Mucosa of stomach (tissue), 1 donor: ENCODE results near the gene CBLL1.

ENCODE experiments used
- H3K27me3 ChIP-seq: one replicate; pipeline ENCODE4 v1.7.0; 2013; ENCODE audit warnings: mild to moderate bottlenecking, low read length; ENCODE audit not compliant: control insufficient read depth, insufficient read depth
- H3K36me3 ChIP-seq: one replicate; pipeline ENCODE4 v1.7.0; 2013; ENCODE audit warnings: low read length; ENCODE audit not compliant: control insufficient read depth, insufficient read depth
- H3K4me1 ChIP-seq: one replicate; pipeline ENCODE4 v1.7.0; 2013; ENCODE audit warnings: mild to moderate bottlenecking, low read length; ENCODE audit not compliant: control insufficient read depth, insufficient read depth
- H3K4me3 ChIP-seq: one replicate; pipeline ENCODE4 v1.7.0; 2013; ENCODE audit warnings: low read length
- H3K9ac ChIP-seq: one replicate; pipeline ENCODE4 v1.7.0; 2013; ENCODE audit warnings: mild to moderate bottlenecking, low read length, moderate library complexity
- H3K9me3 ChIP-seq: one replicate; pipeline ENCODE4 v1.7.0; 2013; ENCODE audit warnings: mild to moderate bottlenecking, low read length, moderate library complexity; ENCODE audit not compliant: control insufficient read depth
- donor health status: Pancreatic carcinoma.

CBLL1 gene

DNA sequence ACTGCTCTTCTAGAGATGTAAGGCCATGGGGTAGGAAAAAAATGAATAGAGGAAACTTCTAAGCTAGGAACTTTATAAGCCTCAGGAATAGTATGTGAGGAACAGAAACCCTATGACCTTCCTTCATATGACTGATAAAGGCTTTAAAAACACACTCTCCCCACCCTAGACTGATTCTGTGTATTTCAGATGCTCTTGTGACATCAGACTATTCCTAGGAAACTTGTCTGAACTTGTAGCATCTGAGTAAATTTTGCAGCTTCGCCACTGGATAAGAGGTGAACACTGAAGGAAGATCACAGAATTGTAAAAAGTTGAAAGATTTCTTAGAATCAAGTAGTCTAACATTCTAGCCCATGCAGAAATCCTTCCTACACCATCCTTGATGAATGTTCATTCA, 31.0 kb upstream of the CBLL1 start:
- Histone ChIP-seq H3K4me3 (no peak overlapping the region), H3K9me3 (no peaks in the 10 kb centered on the region), H3K9ac (no peak overlapping the region), H3K36me3 (no peaks in the 10 kb centered on the region), H3K27me3 (no peaks in the 10 kb centered on the region), H3K4me1 (no peaks in the 10 kb centered on the region)

DNA sequence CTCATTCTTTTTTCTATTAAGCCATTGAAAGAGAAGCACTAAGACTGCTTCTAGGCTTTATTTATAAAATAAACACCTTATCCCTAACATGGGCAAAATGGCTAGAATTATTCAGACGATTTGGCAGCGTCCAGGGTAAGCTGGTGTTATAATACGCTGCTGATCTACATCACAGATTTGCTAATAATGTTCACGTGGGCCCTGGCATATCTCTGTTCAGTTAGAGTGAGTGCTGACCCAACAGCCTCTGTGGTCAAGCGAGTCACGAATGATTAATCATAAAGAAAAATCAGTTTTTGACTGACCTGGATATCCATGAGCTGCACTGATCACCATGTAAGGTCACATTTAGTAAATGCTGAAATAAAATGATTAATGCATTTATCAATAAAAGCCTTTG, 28.4 kb upstream of the CBLL1 start:
- no peak overlapping the region for H3K9ac ChIP-seq
- H3K27me3 ChIP-seq, result no peaks in the 10 kb centered on the region
- H3K4me3 ChIP-seq, result no peak overlapping the region

DNA sequence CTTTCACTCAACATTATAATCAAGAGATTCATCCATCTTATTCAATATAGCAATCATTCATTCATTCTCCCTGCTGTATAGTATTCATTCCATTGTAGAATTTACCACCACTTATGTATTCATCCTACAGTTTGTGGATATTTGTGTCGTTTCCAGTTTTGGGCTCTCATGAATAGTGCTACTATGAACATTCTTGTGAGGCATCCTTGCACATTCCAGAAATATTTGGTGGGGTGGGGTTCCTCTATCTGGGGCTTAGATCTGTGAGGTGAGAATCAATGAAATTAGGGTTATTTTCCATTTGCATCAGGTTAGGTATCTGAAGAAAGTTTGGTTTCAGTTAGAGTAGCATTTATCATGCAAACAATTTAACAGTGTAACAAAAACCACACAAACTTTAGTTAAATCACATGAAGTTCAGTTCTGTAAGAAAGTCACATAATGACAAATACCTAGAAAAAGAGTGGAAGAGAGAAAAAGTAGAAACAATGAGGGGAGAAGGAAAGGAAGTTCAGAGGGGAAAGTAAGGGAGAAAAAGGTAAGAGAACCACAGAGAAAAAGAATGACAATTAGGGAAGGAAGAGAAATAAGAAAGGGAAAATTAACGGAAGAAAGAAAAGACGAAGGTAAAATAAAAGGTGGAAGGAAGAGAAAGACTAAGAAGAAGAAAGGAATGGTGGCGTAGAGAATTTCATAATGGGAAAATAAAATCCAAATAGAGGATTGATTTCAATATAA, 25.3 kb upstream of the CBLL1 start:
- Histone ChIP-seq H3K4me3 (no peak overlapping the region), H3K4me1 (no peaks in the 10 kb centered on the region), H3K36me3 (no peaks in the 10 kb centered on the region), H3K9me3 (no peaks in the 10 kb centered on the region), H3K9ac (no peak overlapping the region), H3K27me3 (peaks cover 3% of the 10 kb centered on the region)

More for the DNA sequence above, 28.4 kb upstream of the CBLL1 start:
- no peaks in the 10 kb centered on the region for H3K9me3 ChIP-seq
- H3K4me1 ChIP-seq, result no peaks in the 10 kb centered on the region
- H3K36me3 ChIP-seq, result no peaks in the 10 kb centered on the region

DNA sequence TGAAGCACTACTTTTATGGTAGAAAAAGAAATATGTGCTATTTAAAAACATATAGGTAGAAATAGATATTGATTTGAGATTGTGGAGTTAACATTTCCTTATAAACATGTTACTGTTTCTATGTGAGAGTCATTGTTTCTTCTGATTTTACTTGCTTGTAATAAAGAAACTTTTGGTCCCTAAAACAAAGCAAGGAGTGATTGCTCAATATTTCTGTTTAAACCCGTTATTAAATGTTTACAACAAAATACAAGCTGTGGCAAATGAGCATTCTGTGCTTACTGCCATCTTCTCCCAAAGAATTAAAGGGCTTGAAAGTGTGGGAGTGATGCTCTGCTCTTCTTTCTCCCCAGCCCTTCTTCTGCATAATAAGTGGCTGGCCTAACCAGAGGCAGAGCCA, 22.7 kb upstream of the CBLL1 start:
- Histone ChIP-seq H3K4me1 (no peaks in the 10 kb centered on the region), H3K4me3 (no peak overlapping the region), H3K36me3 (no peaks in the 10 kb centered on the region), H3K9me3 (no peaks in the 10 kb centered on the region), H3K9ac (no peak overlapping the region), H3K27me3 (peaks cover 3% of the 10 kb centered on the region)

DNA sequence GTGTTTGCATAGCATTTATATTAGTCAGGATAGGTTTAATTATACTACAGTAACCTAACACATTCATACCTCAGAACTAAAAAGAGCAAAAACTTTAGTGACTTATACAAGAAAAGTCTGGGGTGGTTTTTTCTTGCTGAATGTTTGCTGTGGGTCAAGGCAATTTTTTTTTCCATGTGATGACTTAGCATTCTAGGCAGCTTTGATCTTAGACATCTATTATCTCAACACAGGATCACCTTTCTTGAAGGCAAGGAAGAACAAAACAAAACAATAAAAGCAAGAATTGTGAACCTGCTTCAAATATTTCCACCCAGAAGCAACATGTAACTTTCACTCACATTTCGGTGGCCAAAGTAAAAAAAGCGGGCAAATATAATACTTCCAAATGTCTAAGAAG, 20.7 kb upstream of the CBLL1 start:
- H3K36me3 ChIP-seq, result no peaks in the 10 kb centered on the region
- no peak overlapping the region for H3K4me3 ChIP-seq
- H3K9ac ChIP-seq, result no peak overlapping the region
- H3K27me3 ChIP-seq, result peaks cover 7% of the 10 kb centered on the region
- H3K4me1 ChIP-seq, result no peaks in the 10 kb centered on the region
- no peaks in the 10 kb centered on the region for H3K9me3 ChIP-seq

DNA sequence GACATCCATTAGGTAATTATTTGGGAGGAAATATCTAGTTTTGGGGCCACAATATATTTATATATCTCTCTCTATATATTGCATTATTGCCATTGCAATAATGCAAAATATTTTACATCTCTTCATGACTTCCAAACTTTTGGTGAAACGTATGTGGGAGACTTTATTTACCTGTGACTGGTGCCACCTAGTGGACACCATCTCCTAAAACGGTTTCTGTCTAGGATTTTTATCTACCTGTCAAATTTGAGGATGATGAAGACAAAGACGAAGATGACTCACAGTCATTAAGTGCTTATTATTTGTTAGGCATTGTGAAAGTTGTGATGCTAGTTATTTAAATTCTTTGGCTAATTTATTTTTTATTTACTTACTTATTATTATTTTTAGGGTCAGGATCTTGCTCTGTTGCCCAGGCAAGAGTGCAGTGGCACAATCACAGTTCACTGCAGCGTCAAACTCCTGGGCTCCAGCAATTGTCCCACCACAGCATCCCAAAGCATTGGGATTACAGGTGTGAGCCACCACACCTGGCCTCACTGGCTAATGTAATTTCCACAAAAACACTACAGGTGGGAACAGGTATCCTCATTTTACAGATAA, 18.7 kb upstream of the CBLL1 start:
- peaks cover 8% of the 10 kb centered on the region for H3K27me3 ChIP-seq

DNA sequence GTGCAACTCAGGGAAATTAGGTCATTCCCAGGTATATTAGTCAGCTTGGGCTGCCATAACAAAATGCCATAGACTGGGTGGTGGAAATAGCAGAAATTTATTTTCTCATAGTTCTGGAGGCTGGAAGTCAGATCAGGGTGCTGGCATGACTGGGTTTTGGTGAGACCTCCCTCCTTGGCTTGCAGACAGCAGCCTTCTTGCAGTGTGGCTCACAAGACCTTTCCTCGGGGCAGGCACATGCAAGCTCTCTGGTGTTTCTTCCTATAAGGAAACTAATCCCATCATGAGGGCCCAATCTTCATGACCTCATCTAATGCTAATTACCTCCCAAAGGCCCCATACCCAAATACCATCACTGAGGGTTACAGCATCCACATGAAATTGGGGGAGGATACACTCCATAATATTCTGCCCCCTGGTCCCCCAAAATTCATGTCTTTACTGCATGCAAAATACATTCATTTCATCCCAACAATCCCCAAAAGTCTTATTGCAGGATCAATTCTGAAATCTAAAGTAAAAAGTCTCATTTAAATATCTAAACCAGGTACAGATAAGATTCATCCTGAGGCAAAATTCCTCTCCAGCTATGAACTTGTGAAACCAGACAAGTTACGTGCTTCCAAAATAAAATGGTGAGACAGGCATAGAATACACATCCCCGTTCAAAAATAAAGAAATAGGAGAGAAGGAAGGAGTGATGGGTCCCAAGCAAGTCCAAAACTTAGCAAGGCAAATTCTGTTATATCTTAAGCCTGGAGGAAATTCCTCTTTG, 17.4 kb upstream of the CBLL1 start:
- no peaks in the 10 kb centered on the region for H3K9me3 ChIP-seq

More for the DNA sequence above, 18.7 kb upstream of the CBLL1 start:
- H3K4me3 ChIP-seq, result no peak overlapping the region
- H3K9me3 ChIP-seq, result no peaks in the 10 kb centered on the region
- H3K4me1 ChIP-seq, result no peaks in the 10 kb centered on the region
- H3K9ac ChIP-seq, result no peak overlapping the region
- H3K36me3 ChIP-seq, result no peaks in the 10 kb centered on the region

DNA sequence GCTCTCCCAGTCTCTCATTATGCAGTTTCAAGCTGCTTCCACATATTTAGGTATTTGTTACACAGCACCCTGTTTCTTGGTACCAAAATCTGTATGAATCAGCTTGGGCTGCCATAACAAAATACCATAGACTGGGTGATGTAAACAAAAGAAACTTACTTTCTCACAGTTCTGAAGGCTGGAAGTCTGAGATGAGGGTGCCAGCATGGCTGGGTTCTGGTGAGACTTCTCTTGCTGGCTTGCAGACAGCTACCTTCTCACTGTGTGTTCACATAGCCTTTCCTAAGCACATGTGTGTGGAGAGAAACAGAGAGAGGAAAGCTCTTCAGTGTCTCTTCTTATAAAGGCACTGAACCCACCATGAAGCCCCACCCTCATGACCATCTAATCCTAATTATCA, 15.7 kb upstream of the CBLL1 start:
- Histone ChIP-seq H3K9me3 (no peaks in the 10 kb centered on the region), H3K9ac (no peak overlapping the region), H3K4me1 (no peaks in the 10 kb centered on the region), H3K27me3 (peaks cover 5% of the 10 kb centered on the region), H3K4me3 (no peak overlapping the region), H3K36me3 (no peaks in the 10 kb centered on the region)

More for the DNA sequence above, 17.4 kb upstream of the CBLL1 start:
- no peaks in the 10 kb centered on the region for H3K4me1 ChIP-seq
- H3K4me3 ChIP-seq, result no peak overlapping the region
- no peaks in the 10 kb centered on the region for H3K36me3 ChIP-seq
- no peak overlapping the region for H3K9ac ChIP-seq
- peaks cover 5% of the 10 kb centered on the region for H3K27me3 ChIP-seq

DNA sequence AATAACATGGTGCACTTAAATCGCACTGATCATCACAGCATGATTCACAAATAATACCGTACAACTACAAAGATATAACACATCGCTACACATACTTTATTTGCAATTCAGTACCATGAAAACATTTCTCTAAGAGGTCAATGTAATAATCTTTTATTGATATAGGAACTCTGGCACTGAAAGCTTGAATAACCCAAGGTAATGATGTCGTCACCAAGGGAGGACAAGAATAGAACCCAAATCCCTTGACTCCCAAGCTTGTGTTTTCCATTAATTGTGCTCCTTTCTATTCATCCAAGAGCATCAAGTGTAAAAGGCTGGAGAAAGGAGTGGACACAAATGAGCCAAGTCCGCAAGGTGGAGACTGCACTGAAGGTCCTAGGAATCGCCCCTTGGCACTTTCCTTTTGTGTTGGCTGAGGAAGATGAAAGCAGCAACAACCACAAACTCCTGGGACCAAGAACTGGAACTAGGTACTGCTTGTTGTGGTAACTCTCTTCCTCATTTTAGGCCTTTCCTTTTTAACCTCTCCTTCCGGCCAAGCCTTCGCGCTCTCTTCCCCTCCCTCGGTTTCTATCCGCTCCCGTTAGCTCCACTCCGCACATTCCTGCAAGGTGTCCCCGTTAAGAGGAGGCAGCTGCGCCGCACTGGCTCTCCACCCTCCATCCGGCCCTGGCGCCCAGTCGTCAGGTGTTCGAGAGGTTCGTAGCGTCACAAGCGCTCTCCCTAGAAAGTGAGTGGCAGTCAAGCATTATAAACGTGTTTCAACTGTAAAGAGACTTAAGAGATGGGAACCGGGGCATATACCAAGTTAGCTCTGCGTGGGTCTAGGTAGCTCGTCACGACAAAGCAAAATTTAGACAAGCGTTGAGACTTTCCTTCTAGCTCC, 1.0 kb upstream of the CBLL1 start:
- H3K4me3 ChIP-seq, result peak overlapping the region; percentile 98

DNA sequence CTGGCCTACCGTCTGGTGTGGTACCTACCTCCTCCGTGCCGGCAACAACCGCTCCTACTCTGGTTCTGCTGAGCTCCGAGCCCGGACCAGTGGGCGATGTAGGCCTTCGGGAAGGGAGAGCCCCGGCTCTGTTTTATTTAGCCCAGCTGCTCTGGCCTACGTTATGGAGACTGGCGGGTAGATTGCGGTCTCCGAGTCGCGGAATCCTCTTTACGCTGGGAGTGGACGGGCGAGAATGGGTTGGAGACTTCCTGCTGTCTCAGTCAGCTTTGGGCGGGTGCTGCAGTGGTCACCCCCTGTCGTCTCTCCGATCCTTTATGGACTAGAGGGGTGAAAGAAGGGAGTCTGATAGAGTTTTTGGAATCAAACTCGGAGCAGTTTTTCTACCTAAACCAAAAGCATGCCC, 406 bp downstream of the CBLL1 start:
- Histone ChIP-seq H3K4me3 (peak overlapping the region; percentile 98), H3K4me1 (peaks cover 15% of the 10 kb centered on the region), H3K27me3 (no peaks in the 10 kb centered on the region), H3K9me3 (no peaks in the 10 kb centered on the region), H3K9ac (peak overlapping the region; percentile 97), H3K36me3 (no peaks in the 10 kb centered on the region)

More for the DNA sequence above, 1.0 kb upstream of the CBLL1 start:
- peaks cover 15% of the 10 kb centered on the region for H3K4me1 ChIP-seq
- no peaks in the 10 kb centered on the region for H3K36me3 ChIP-seq
- no peaks in the 10 kb centered on the region for H3K9me3 ChIP-seq
- H3K9ac ChIP-seq, result peak overlapping the region; percentile 97
- no peaks in the 10 kb centered on the region for H3K27me3 ChIP-seq

DNA sequence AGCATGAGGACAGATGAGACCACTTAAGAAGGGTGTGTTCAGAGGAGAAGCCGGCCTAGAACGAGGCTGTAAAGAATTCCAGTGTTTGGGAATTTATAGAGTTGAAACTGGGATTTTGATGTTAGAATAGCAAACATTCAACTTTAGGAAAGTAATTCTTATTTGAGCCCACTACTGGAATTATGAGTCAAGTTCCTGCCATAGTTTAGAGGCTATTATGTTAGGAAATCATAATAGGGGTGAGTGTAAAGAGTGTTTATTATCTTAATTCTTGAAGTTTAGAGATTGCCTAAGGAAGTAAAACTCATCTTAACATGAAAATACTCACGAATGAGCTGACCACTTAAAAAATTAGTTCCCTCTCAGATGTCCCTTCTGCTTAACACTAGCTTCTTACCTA, 2.1 kb downstream of the CBLL1 start:
- Histone ChIP-seq H3K9me3 (no peaks in the 10 kb centered on the region), H3K9ac (no peak overlapping the region), H3K27me3 (no peaks in the 10 kb centered on the region), H3K4me3 (no peak overlapping the region), H3K36me3 (no peaks in the 10 kb centered on the region), H3K4me1 (peaks cover 15% of the 10 kb centered on the region)
